ENCODE data around the gene NPPB. TPM values are rescaled to one million over a fixed set of nuclear protein-coding genes. Genes with fewer than 3 reads are reported as not detected.
"Not testable (repeated sequence)": the region's sequence is repeated elsewhere in the genome, so short reads cannot be mapped to it uniquely, and the experiment has no call there.

NPPB gene
- 7,162 TPM for total RNA-seq
- long read RNA-seq, transcript NPPB-201 (3 exons, 694 nt): major isoform, 2,761 of 2,972 reads
- long read RNA-seq, partial matches to known transcripts: 70 of 2,972 reads
- long read RNA-seq, other reads (novel, unspliced or antisense): 141 of 2,972 reads

- intact Hi-C loops (cut with DNase I): no loop called here
- DNase-seq (ENCODE audit: low spot score): no peak
Observed at GRCh38 chr1:11858613-11858967, at the start of gene NPPB. Gene NPPB (minus strand): TSS chr1:11858945. CDS start chr1:11858833, 112 bp downstream.

GRCh38 chr1:11908095-11908675, 49.4 kb upstream of the NPPB start:
- DNase-seq (ENCODE audit: low spot score): no peak
- intact Hi-C loops (cut with DNase I): loop anchor here (2.0 to 5.0 kb wide), 2 partner anchors 19 to 74 kb away; partner anchors contain the start of genes KIAA2013 and MFN2

GRCh38 chr1:11907275-11908094, 48.7 kb upstream of the NPPB start:
- DNase-seq (ENCODE audit: low spot score): peak; percentile 94
- intact Hi-C loops (cut with DNase I): loop anchor here (2.0 to 5.0 kb wide), 2 partner anchors 19 to 75 kb away; partner anchors contain the start of genes KIAA2013 and MFN2

- no peak for DNase-seq (ENCODE audit: low spot score)
- intact Hi-C loops (cut with DNase I): loop anchor here (5.0 kb wide), 1 partner anchor 75 kb away; the partner anchor contains the start of gene MFN2
Observed at GRCh38 chr1:11906870-11907269, 48.1 kb upstream of the NPPB start.

GRCh38 chr1:11904978-11905377, 46.2 kb upstream of the NPPB start:
- intact Hi-C loops (cut with DNase I): loop anchor here (5.0 kb wide), 1 partner anchor 77 kb away; the partner anchor contains the start of gene MFN2

GRCh38 chr1:11904156-11904555, 45.4 kb upstream of the NPPB start:
- DNase-seq (ENCODE audit: low spot score); intact Hi-C loops (cut with DNase I): not testable (repeated sequence)

More at GRCh38 chr1:11904978-11905377, 46.2 kb upstream of the NPPB start:
- no peak for DNase-seq (ENCODE audit: low spot score)

GRCh38 chr1:11903210-11903609, 44.5 kb upstream of the NPPB start:
- DNase-seq (ENCODE audit: low spot score): no peak
- intact Hi-C loops (cut with DNase I): no loop called here

- intact Hi-C loops (cut with DNase I); DNase-seq (ENCODE audit: low spot score): not testable (repeated sequence)
Observed at GRCh38 chr1:11901446-11901845, 42.7 kb upstream of the NPPB start.

- intact Hi-C loops (cut with DNase I): no loop called here
- DNase-seq (ENCODE audit: low spot score): no peak
Observed at GRCh38 chr1:11898831-11899467, 40.2 kb upstream of the NPPB start.

GRCh38 chr1:11898086-11898785, 39.5 kb upstream of the NPPB start:
- intact Hi-C loops (cut with DNase I): no loop called here
- DNase-seq (ENCODE audit: low spot score): no peak

- not testable (repeated sequence) for DNase-seq (ENCODE audit: low spot score)
- intact Hi-C loops (cut with DNase I): loop anchor here (1.0 kb wide), 1 partner anchor 56 kb away; no protein-coding TSS in a partner anchor
Observed at GRCh38 chr1:11894501-11894900, 35.8 kb upstream of the NPPB start.

- intact Hi-C loops (cut with DNase I): loop anchor here (1.0 kb wide), 1 partner anchor 56 kb away; no protein-coding TSS in a partner anchor
- DNase-seq (ENCODE audit: low spot score): peak; percentile 87
Observed at GRCh38 chr1:11893907-11894251, 35.1 kb upstream of the NPPB start.

GRCh38 chr1:11891433-11892186, 32.9 kb upstream of the NPPB start:
- intact Hi-C loops (cut with DNase I): loop anchor here (2.0 kb wide), 1 partner anchor 21 kb away; no protein-coding TSS in a partner anchor

GRCh38 chr1:11888877-11889208, 30.1 kb upstream of the NPPB start:
- intact Hi-C loops (cut with DNase I): loop anchor here (1.0 kb wide), 1 partner anchor 48 kb away; no protein-coding TSS in a partner anchor

More at GRCh38 chr1:11891433-11892186, 32.9 kb upstream of the NPPB start:
- no peak for DNase-seq (ENCODE audit: low spot score)

GRCh38 chr1:11888206-11888876, 29.6 kb upstream of the NPPB start:
- no peak for DNase-seq (ENCODE audit: low spot score)
- intact Hi-C loops (cut with DNase I): loop anchor here (1.0 kb wide), 1 partner anchor 47 kb away; no protein-coding TSS in a partner anchor

More at GRCh38 chr1:11888877-11889208, 30.1 kb upstream of the NPPB start:
- DNase-seq (ENCODE audit: low spot score): no peak

- intact Hi-C loops (cut with DNase I): loop anchor here (1.0 to 2.0 kb wide), 5 partner anchors 13 to 103 kb away; no protein-coding TSS in a partner anchor
Observed at GRCh38 chr1:11887666-11888007, 28.9 kb upstream of the NPPB start.

GRCh38 chr1:11886986-11887665, 28.4 kb upstream of the NPPB start:
- peak; percentile 90 for DNase-seq (ENCODE audit: low spot score)
- intact Hi-C loops (cut with DNase I): loop anchor here (1.0 to 2.0 kb wide), 4 partner anchors 13 to 104 kb away; no protein-coding TSS in a partner anchor

More at GRCh38 chr1:11887666-11888007, 28.9 kb upstream of the NPPB start:
- no peak for DNase-seq (ENCODE audit: low spot score)

Data from cardiac septum (tissue), 1 donor.